GM21717 (cell line): ENCODE measurements around the gene ATP5MG.

ENCODE experiments used
- ATAC-seq: cut with Tn5 transposase; IDR thresholded peaks from one replicate; pipeline ENCODE4 v1.9.1; 2021; ENCODE audit warnings: mild to moderate bottlenecking, moderate library complexity; ENCODE audit not compliant: unreplicated experiment

ATP5MG gene

GRCh38 chr11:118441770-118442275 lies 40.4 kb downstream of the ATP5MG start:
- ATAC-seq, result no peak

- ATAC-seq, result no peak
Measured at GRCh38 chr11:118442301-118442700, 40.9 kb downstream of the ATP5MG start.

- no peak for ATAC-seq
Measured at GRCh38 chr11:118442908-118443589, 41.6 kb downstream of the ATP5MG start.

- peak; percentile 45 for ATAC-seq
Measured at GRCh38 chr11:118443590-118444218, 42.3 kb downstream of the ATP5MG start.

GRCh38 chr11:118447423-118447822 lies 46.0 kb downstream of the ATP5MG start:
- no peak for ATAC-seq

- ATAC-seq, result peak; percentile 75
Measured at GRCh38 chr11:118448294-118448693, 46.9 kb downstream of the ATP5MG start.

GRCh38 chr11:118449316-118449918 lies 48.0 kb downstream of the ATP5MG start:
- ATAC-seq, result no peak

- ATAC-seq, result no peak
Measured at GRCh38 chr11:118450451-118450850, 49.0 kb downstream of the ATP5MG start.
